Measurements from ENCODE around the gene PEPD.

Gene PEPD

GRCh38 chr19:33393286-33394005 lies 128.1 kb downstream of the PEPD start:
- FAIRE-seq = no peak

GRCh38 chr19:33392341-33393285 lies 129.0 kb downstream of the PEPD start:
- no peak for FAIRE-seq

GRCh38 chr19:33391631-33392249 lies 129.9 kb downstream of the PEPD start:
- no peak for FAIRE-seq

GRCh38 chr19:33390908-33391630 lies 130.5 kb downstream of the PEPD start:
- FAIRE-seq = no peak

GRCh38 chr19:33390101-33390907 lies 131.3 kb downstream of the PEPD start:
- no peak for FAIRE-seq

GRCh38 chr19:33389421-33390100 lies 132.0 kb downstream of the PEPD start:
- FAIRE-seq = no peak

GRCh38 chr19:33388725-33389420 lies 132.7 kb downstream of the PEPD start:
- FAIRE-seq = no peak

GRCh38 chr19:33388231-33388724 lies 133.3 kb downstream of the PEPD start:
- FAIRE-seq = no peak

- FAIRE-seq = no peak
Observed at GRCh38 chr19:33387351-33388230, 134.0 kb downstream of the PEPD start.

- FAIRE-seq = no peak
Observed at GRCh38 chr19:33386361-33386858, 135.2 kb downstream of the PEPD start.

GRCh38 chr19:33385956-33386355 lies 135.6 kb downstream of the PEPD start:
- FAIRE-seq = no peak

GRCh38 chr19:33384983-33385382 lies 136.6 kb downstream of the PEPD start:
- no peak for FAIRE-seq

- no peak for FAIRE-seq
Observed at GRCh38 chr19:33383720-33384292, 137.8 kb downstream of the PEPD start.

GRCh38 chr19:33382982-33383381 lies 138.6 kb downstream of the PEPD start:
- FAIRE-seq = no peak

- FAIRE-seq = no peak
Observed at GRCh38 chr19:33382006-33382405, 139.6 kb downstream of the PEPD start.

GRCh38 chr19:33381101-33381500 lies 140.5 kb downstream of the PEPD start:
- no peak for FAIRE-seq

- FAIRE-seq = no peak
Observed at GRCh38 chr19:33379151-33379829, 142.3 kb downstream of the PEPD start.

Data from A204.1 (cell line).